Skeletal muscle tissue (tissue), 4 donors: ENCODE results near the gene LMF1. TPM values are rescaled to one million over a fixed set of nuclear protein-coding genes. Genes with fewer than 3 reads are reported as not detected.

Source experiments
- H3K27ac ChIP-seq: one replicate; pipeline ENCODE4 v1.7.0; 2013; ENCODE audit warnings: mild to moderate bottlenecking, low read depth, low read length, inconsistent platforms
- H3K27me3 ChIP-seq, 3 donors: one replicate each; pipeline ENCODE4 v1.7.0; 2013; ENCODE audit warnings: low read length in 3 of 3; ENCODE audit not compliant: control insufficient read depth in 3 of 3, insufficient read depth in 3 of 3
- H3K36me3 ChIP-seq, 3 donors: one replicate each; pipeline ENCODE4 v1.7.0; 2013; ENCODE audit warnings: low read length in 3 of 3; ENCODE audit not compliant: control insufficient read depth in 3 of 3, insufficient read depth in 3 of 3
- H3K4me1 ChIP-seq, 3 donors: one replicate each; pipeline ENCODE4 v1.7.0; 2013; ENCODE audit warnings: low read length in 3 of 3, mild to moderate bottlenecking in 3 of 3; ENCODE audit not compliant: control insufficient read depth in 3 of 3, insufficient read depth in 3 of 3
- H3K4me3 ChIP-seq, 3 donors: one replicate each; pipeline ENCODE4 v1.7.0; 2013; ENCODE audit warnings: low read length in 3 of 3
- H3K9ac ChIP-seq, 3 donors: one replicate each; pipeline ENCODE4 v1.7.0; 2013; ENCODE audit warnings: low read length in 3 of 3, mild to moderate bottlenecking in 3 of 3, moderate library complexity in 2 of 3, low read depth in 1 of 3
- H3K9me3 ChIP-seq, 3 donors: one replicate each; pipeline ENCODE4 v1.7.0; 2013; ENCODE audit warnings: low read length in 3 of 3; ENCODE audit not compliant: control insufficient read depth in 3 of 3
- total RNA-seq: library from RNA; depleted of rRNA; stranded (reverse); fragments of >200 nt; gene quantifications from one replicate; pipeline ENCODE4 v1.2.3, GENCODE V29; 2014
- donor health status: Osteomylitis.

The LMF1 gene
- total RNA-seq, 1 donor from 2014 or later = 6.8 TPM

DNA sequence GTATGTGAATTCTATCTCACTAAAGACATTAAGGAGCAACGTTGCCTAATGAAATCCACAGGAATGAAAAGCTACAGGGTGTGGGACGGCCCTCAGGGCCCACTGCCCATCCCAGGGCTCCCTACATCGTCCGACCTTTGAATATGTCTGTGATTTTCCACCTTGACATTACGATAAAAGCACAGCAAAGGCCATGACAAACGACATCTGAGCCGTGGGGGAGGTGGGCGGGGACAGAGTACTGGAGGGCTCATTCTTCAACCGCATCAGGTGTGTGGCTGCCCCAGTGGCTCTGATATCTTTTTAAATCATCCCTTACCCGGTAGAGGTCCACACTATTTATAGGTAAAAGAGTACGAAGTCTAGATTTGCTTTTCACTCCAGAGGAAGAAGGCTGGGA is 35.1 kb downstream of the LMF1 start:
- Histone ChIP-seq H3K9ac (no peak overlapping the region), H3K27ac (no peak overlapping the region), H3K4me1 (no peaks in the 10 kb centered on the region), H3K4me3 (no peak overlapping the region), H3K36me3 (peaks cover 16 to 27% (median 25%) of the 10 kb centered on the region in 3 donors), H3K27me3 (no peaks in the 10 kb centered on the region), H3K9me3 (no peaks in the 10 kb centered on the region)

GRCh38 chr16:934178-934577 is 36.6 kb downstream of the LMF1 start:
- no peak overlapping the region for H3K27ac ChIP-seq
- no peak overlapping the region for H3K9ac ChIP-seq
- no peak overlapping the region for H3K4me3 ChIP-seq
- H3K36me3 ChIP-seq = peaks cover 19 to 32% (median 22%) of the 10 kb centered on the region in 3 donors
- no peaks in the 10 kb centered on the region for H3K27me3 ChIP-seq
- no peaks in the 10 kb centered on the region for H3K9me3 ChIP-seq
- no peaks in the 10 kb centered on the region for H3K4me1 ChIP-seq

DNA sequence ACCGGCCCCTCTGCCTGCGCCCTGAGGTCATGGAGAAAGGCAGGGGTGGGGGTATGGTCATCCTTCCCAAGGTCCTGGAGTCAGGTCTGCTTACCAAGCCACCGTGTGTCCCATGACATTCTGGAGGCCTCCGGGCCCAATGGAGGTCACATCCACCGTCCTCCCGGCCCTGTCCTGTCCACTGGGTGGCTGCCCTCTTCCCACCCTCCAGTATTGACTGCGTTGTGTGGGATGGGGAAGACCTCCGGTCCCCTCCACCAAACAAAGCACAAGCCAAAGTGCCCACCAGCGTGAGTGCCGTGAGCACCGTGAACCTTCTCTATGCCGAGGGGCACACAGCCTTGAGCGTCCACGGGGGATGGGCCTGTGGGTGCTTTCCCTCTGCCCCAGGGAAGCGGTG is 37.2 kb downstream of the LMF1 start:
- no peaks in the 10 kb centered on the region for H3K27me3 ChIP-seq
- no peak overlapping the region for H3K9ac ChIP-seq
- no peaks in the 10 kb centered on the region for H3K9me3 ChIP-seq
- no peaks in the 10 kb centered on the region for H3K4me1 ChIP-seq
- no peak overlapping the region for H3K4me3 ChIP-seq
- H3K27ac ChIP-seq = no peak overlapping the region
- peaks cover 19 to 29% (median 21%) of the 10 kb centered on the region in 3 donors for H3K36me3 ChIP-seq

DNA sequence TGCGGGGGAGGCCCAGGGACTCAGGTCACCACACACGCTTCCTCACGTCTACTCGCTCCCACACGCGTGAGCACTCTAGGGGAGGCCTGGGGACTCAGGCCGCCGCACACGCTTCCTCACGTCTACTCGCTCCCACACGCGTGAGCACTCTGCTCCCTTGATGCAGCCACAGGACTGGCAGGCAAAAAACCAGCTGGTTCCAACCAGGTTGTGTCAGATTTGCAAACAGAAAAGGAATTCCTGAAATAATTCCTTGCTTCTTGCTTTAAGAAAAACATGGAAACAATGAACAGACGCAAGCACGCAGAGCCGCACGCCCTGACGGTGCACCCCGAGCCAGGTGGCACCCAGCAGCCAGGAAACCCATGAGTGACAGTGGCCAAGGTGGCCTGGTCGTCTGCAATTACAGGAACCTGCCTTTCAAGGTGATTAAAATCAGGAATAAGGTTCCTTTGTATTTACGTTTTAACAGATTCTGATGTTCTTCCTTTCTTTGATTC is 37.9 kb downstream of the LMF1 start:
- Histone ChIP-seq H3K9ac (no peak overlapping the region), H3K36me3 (peaks cover 19 to 29% (median 21%) of the 10 kb centered on the region in 3 donors), H3K9me3 (no peaks in the 10 kb centered on the region), H3K27me3 (no peaks in the 10 kb centered on the region), H3K27ac (no peak overlapping the region), H3K4me3 (no peak overlapping the region), H3K4me1 (no peaks in the 10 kb centered on the region)

DNA sequence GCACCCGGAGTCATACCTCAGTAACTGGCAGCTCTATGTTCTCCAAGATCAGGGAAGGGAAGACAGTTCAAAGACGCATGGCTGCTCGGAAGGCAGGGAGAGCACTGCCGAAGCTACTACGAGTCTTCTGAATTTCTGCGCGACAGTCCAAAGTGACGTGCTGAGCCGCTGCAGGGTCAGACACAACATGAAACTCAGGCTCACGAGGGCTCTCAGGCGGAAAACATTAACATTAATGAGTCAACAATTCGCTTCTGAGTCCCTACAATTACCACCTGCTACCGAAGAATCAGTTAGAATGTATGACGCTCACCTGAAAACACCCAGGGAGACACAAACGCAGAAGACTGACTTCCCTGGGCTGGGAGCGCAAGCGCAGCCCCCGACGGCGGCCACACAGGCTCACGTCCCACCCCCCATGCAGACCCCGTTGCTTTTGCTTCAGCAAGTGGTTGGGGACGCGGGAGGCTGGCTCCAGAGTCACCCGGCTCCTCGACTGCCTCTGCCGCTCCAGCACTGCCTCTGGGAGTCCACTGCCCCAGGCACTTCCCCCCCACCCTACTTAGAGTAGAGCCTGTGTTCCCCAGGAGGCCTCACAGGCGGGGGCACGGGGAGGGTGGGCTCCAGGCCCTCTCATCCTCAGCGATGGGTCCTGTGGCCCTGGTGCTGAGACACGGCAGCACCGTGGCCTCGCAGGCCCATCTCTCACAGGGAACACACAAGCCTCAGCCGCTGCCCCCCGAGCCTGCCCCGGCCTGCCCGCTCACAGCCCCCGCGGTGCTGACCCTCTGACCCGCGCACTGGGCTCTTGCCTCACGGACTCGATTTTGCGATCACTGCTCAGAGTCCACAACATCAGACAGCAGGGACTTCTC is 38.9 kb downstream of the LMF1 start:
- Histone ChIP-seq H3K4me3 (no peak overlapping the region), H3K4me1 (no peaks in the 10 kb centered on the region), H3K36me3 (peaks cover 19 to 29% (median 21%) of the 10 kb centered on the region in 3 donors), H3K27me3 (no peaks in the 10 kb centered on the region), H3K27ac (no peak overlapping the region), H3K9me3 (no peaks in the 10 kb centered on the region), H3K9ac (no peak overlapping the region)

- H3K9ac ChIP-seq = no peak overlapping the region
- H3K27me3 ChIP-seq = no peaks in the 10 kb centered on the region
- no peak overlapping the region for H3K27ac ChIP-seq
- no peaks in the 10 kb centered on the region for H3K4me1 ChIP-seq
- H3K9me3 ChIP-seq = peaks cover 0 to under 1% (median 0%) of the 10 kb centered on the region in 3 donors
- H3K36me3 ChIP-seq = peaks cover 20 to 29% (median 24%) of the 10 kb centered on the region in 3 donors
- H3K4me3 ChIP-seq = no peak overlapping the region
Measured at GRCh38 chr16:931171-931570, 39.6 kb downstream of the LMF1 start.

GRCh38 chr16:930511-930910 is 40.3 kb downstream of the LMF1 start:
- Histone ChIP-seq H3K27ac (no peak overlapping the region), H3K9ac (no peak overlapping the region), H3K36me3 (peaks cover 27 to 29% (median 28%) of the 10 kb centered on the region in 3 donors), H3K4me3 (no peak overlapping the region), H3K4me1 (no peaks in the 10 kb centered on the region), H3K9me3 (peaks cover 0 to 4% (median 0%) of the 10 kb centered on the region in 3 donors), H3K27me3 (no peaks in the 10 kb centered on the region)

- no peak overlapping the region for H3K27ac ChIP-seq
- H3K4me1 ChIP-seq = no peaks in the 10 kb centered on the region
- no peak overlapping the region for H3K9ac ChIP-seq
- no peaks in the 10 kb centered on the region for H3K27me3 ChIP-seq
- no peak overlapping the region for H3K4me3 ChIP-seq
- peaks cover 0 to 4% (median 0%) of the 10 kb centered on the region in 3 donors for H3K9me3 ChIP-seq
- H3K36me3 ChIP-seq = peaks cover 27 to 29% (median 28%) of the 10 kb centered on the region in 3 donors
Measured at GRCh38 chr16:930076-930475, 40.7 kb downstream of the LMF1 start.

- no peak overlapping the region for H3K9ac ChIP-seq
- H3K4me3 ChIP-seq = no peak overlapping the region
- peaks cover 0 to 4% (median 0%) of the 10 kb centered on the region in 3 donors for H3K9me3 ChIP-seq
- no peak overlapping the region for H3K27ac ChIP-seq
- H3K4me1 ChIP-seq = no peaks in the 10 kb centered on the region
- peaks cover 27 to 29% (median 28%) of the 10 kb centered on the region in 3 donors for H3K36me3 ChIP-seq
- H3K27me3 ChIP-seq = no peaks in the 10 kb centered on the region
Measured at GRCh38 chr16:929227-930073, 41.3 kb downstream of the LMF1 start.
